Stimulated activated CD8-positive, alpha-beta memory T cell treated with anti-CD3 and anti-CD28 coated beads, Interleukin-7, amount 100 ng/mL, for 24 hours (primary cell): ENCODE data around the gene ITGA7.

Experiments used
- DNase-seq: peaks from one replicate; pipeline ENCODE4 v3.0.0-alpha.2; 2020; ENCODE audit warnings: low read depth

ITGA7 gene

GRCh38 chr12:55637467-55637866, 70.2 kb downstream of the ITGA7 start:
- no peak for DNase-seq

GRCh38 chr12:55636853-55637252, 70.9 kb downstream of the ITGA7 start, which contains the start of gene OR10P1:
Gene OR10P1, plus strand, starts transcription at chr12:55636892. Its CDS starts 0 bp downstream, at chr12:55636892.
- DNase-seq = no peak

- no peak for DNase-seq
These were observed 71.5 kb downstream of the ITGA7 start for GRCh38 chr12:55636116-55636655.
